Heart left ventricle (tissue), 13 donors: ENCODE data around the gene PLXNA3.

Experiments
- POLR2A ChIP-seq, 2 donors: fragments of 450-650 bp; IDR thresholded peaks; one replicate each; pipeline ENCODE4 v1.6.1; 2017; ENCODE audit warnings: antibody characterized with exemption in 2 of 2, mild to moderate bottlenecking in 2 of 2, moderate library complexity in 2 of 2
- TF ChIP-seq, protein P1 (sequence below), 12 donors: fragments of 200-600 bp; sonication (generic) in 4 of 12; IDR thresholded peaks; one replicate each; pipeline versions ENCODE4 v1.5.0 to v1.8.0; 2018 to 2022; ENCODE audit warnings: antibody characterized with exemption in 12 of 12, mild to moderate bottlenecking in 5 of 12
- donor health status: ischemic (EF 13 %, LVEDD 7.1; RV severe dilation, severe dysfunction).
- donor health status: DM: no; HTN: yes; CAD: no.
- donor health status: DM: no; HTN: no; CAD: no.
- donor health status: ischemic (EF 25% LVEDD 6.9; RV normal size, moderate dysfunction).
- donor health status: ischemic (EF 25% LVEDD 5.7; RV mildly dilated, moderate dysfunction).
- donor health status: ischemic (EF 35%, LVEDD 5.7; RV mildly dilated, moderate dysfunction).
- donor health status: nonischemic (EF 11% LVEDD 7.7; RV severe dilation, severe dysfunction).
- donor health status: DM: yes; HTN: yes; CAD: no.
- donor health status: PGD.
- donor health status: ischemic (EF 29% LVEDD 5.4; RV normal size, mild dysfunction).
- donor health status: nonischemic (EF 23%, LVEDD 6.1; RV moderate dilation, normal function).

- TF ChIP-seq POLR2A (IDR thresholded peaks at IDR 0.05): no peak
- TF ChIP-seq, protein P1, sequence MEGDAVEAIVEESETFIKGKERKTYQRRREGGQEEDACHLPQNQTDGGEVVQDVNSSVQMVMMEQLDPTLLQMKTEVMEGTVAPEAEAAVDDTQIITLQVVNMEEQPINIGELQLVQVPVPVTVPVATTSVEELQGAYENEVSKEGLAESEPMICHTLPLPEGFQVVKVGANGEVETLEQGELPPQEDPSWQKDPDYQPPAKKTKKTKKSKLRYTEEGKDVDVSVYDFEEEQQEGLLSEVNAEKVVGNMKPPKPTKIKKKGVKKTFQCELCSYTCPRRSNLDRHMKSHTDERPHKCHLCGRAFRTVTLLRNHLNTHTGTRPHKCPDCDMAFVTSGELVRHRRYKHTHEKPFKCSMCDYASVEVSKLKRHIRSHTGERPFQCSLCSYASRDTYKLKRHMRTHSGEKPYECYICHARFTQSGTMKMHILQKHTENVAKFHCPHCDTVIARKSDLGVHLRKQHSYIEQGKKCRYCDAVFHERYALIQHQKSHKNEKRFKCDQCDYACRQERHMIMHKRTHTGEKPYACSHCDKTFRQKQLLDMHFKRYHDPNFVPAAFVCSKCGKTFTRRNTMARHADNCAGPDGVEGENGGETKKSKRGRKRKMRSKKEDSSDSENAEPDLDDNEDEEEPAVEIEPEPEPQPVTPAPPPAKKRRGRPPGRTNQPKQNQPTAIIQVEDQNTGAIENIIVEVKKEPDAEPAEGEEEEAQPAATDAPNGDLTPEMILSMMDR (IDR thresholded peaks at IDR 0.05): no peak
Measured at GRCh38 chrX:154409222-154409871, 48.7 kb upstream of the PLXNA3 start, which contains the start of gene DNASE1L1.
